SK-N-SH (cell line): ENCODE measurements around the gene SHROOM2. TPM values are rescaled to one million over a fixed set of nuclear protein-coding genes. Genes with fewer than 3 reads are reported as not detected.

Experiments
- CTCF ChIA-PET: fragments of 300-600, 350-600 bp; formaldehyde crosslinking; extraction: SDS; loops from one replicate; lab custom pipeline; 2021; lab: Yijun Ruan, JAX
- POLR2A ChIA-PET: fragments of 350-600 bp; sonication (Branson Sonifier 250); formaldehyde crosslinking; extraction: SDS; loops from one replicate; lab custom pipeline; 2020; ENCODE audit warnings: antibody characterized with exemption, inconsistent platforms; lab: Yijun Ruan, JAX
- DNase-seq: peaks from one replicate; pipeline ENCODE4 v3.0.0; 2012
- H2AFZ ChIP-seq: fragments of 200-600 bp; sonication (generic); 2 replicates; pipeline ENCODE4 v1.8.1; 2016; ENCODE audit warnings: antibody characterized with exemption, mild to moderate bottlenecking, low read depth
- H3F3A ChIP-seq: fragments of 200-600 bp; sonication (generic); replicated peaks from 2 replicates; pipeline ENCODE3; 2016; ENCODE audit warnings: antibody characterized with exemption, mild to moderate bottlenecking; ENCODE audit not compliant: insufficient read depth
- H3K27ac ChIP-seq, 2 experiments: fragments of 200-500 bp in 1 of 2; fragments of 200-600 bp in 1 of 2; sonication (Bioruptor generic) in 1 of 2; sonication (generic), shearing (Covaris generic) in 1 of 2; 2 replicates each; pipeline versions ENCODE4 v1.5.1 to v1.6.1; 2014 to 2016; ENCODE audit warnings: low read depth in 2 of 2, inconsistent platforms in 1 of 2, low read length in 1 of 2, mild to moderate bottlenecking in 1 of 2, mixed read lengths in 1 of 2
- H3K27me3 ChIP-seq: fragments of 200-600 bp; sonication (generic), shearing (Covaris generic); 2 replicates; pipeline ENCODE4 v1.6.1; 2016; ENCODE audit warnings: mixed run types; ENCODE audit not compliant: insufficient read depth
- H3K36me3 ChIP-seq, 2 experiments: fragments of 200-500 bp in 1 of 2; fragments of 200-600 bp in 1 of 2; sonication (Bioruptor generic) in 1 of 2; sonication (generic) in 1 of 2; replicated peaks in 1 of 2; 2 replicates each; pipeline versions ENCODE3 to v1.5.1; 2014 to 2016; ENCODE audit warnings: low read length in 1 of 2, mild to moderate bottlenecking in 1 of 2; ENCODE audit not compliant: insufficient read depth in 2 of 2, control insufficient read depth in 1 of 2
- H3K4me1 ChIP-seq, 2 experiments: fragments of 200-500 bp in 1 of 2; fragments of 200-600 bp in 1 of 2; sonication (Bioruptor generic) in 1 of 2; sonication (generic), shearing (Covaris generic) in 1 of 2; 2 replicates each; pipeline versions ENCODE4 v1.5.1 to v1.6.1; 2014 to 2016; ENCODE audit warnings: low read depth in 1 of 2, low read length in 1 of 2, mixed run types in 1 of 2; ENCODE audit not compliant: insufficient read depth in 2 of 2, control insufficient read depth in 1 of 2
- H3K4me2 ChIP-seq: fragments of 200-600 bp; sonication (generic), shearing (Covaris generic); 2 replicates; pipeline ENCODE4 v1.6.1; 2017; ENCODE audit warnings: mixed run types
- H3K4me3 ChIP-seq, 2 experiments: fragments of 200-500 bp in 1 of 2; fragments of 200-600 bp in 1 of 2; sonication (Bioruptor generic) in 1 of 2; sonication (generic), shearing (Covaris generic) in 1 of 2; 2 replicates each; pipeline versions ENCODE4 v1.5.1 to v1.8.1; 2014 to 2016; ENCODE audit warnings: low read depth in 2 of 2, inconsistent platforms in 1 of 2, low read length in 1 of 2, mild to moderate bottlenecking in 1 of 2, mixed read lengths in 1 of 2, moderate library complexity in 1 of 2
- H3K79me2 ChIP-seq: fragments of 200-600 bp; sonication (generic); 2 replicates; pipeline ENCODE4 v1.8.1; 2017; ENCODE audit warnings: mild to moderate bottlenecking; ENCODE audit not compliant: insufficient read depth
- H3K9ac ChIP-seq: fragments of 200-600 bp; sonication (generic); 2 replicates; pipeline ENCODE4 v1.6.1; 2017; ENCODE audit warnings: mixed run types
- H3K9me2 ChIP-seq: fragments of 200-600 bp; sonication (generic); 2 replicates; pipeline ENCODE4 v1.6.1; 2017; ENCODE audit warnings: mixed run types
- H3K9me3 ChIP-seq: fragments of 200-600 bp; sonication (generic); 2 replicates; pipeline ENCODE4 v1.6.1; 2017; ENCODE audit warnings: mixed run types, mild to moderate bottlenecking, moderate library complexity
- H4K20me1 ChIP-seq: fragments of 200-600 bp; sonication (generic); 2 replicates; pipeline ENCODE4 v1.6.1; 2017; ENCODE audit warnings: mild to moderate bottlenecking, mixed run types; ENCODE audit not compliant: insufficient read depth
- CHD2 ChIP-seq: fragments of 150-350 bp; IDR thresholded peaks from 2 replicates; pipeline ENCODE4 v1.6.1; 2018; ENCODE audit warnings: low read length; ENCODE audit not compliant: partially characterized antibody
- ELF1 ChIP-seq: IDR thresholded peaks from 2 replicates; pipeline ENCODE4 v1.4.0; 2012
- EP300 ChIP-seq, 2 experiments: IDR thresholded peaks; 2 replicates each; pipeline versions ENCODE4 v1.4.0 to v1.6.1; 2012; ENCODE audit warnings: borderline replicate concordance in 1 of 2, low read depth in 1 of 2, low read length in 1 of 2
- FOSL2 ChIP-seq: IDR thresholded peaks from 2 replicates; pipeline ENCODE4 v1.4.0; 2012; ENCODE audit warnings: low read depth, mild to moderate bottlenecking, moderate library complexity, borderline replicate concordance
- FOXM1 ChIP-seq: IDR thresholded peaks from 2 replicates; pipeline ENCODE4 v1.4.0; 2012; ENCODE audit warnings: low read depth, mild to moderate bottlenecking
- GABPA ChIP-seq: IDR thresholded peaks from 2 replicates; pipeline ENCODE4 v1.4.0; 2012; ENCODE audit warnings: low read depth, mild to moderate bottlenecking
- NRF1 ChIP-seq: IDR thresholded peaks from 2 replicates; pipeline ENCODE4 v1.6.1; 2012; ENCODE audit warnings: low read depth, mild to moderate bottlenecking, low read length
- POLR2AphosphoS5 ChIP-seq: IDR thresholded peaks from 2 replicates; pipeline ENCODE4 v1.6.1; 2012; ENCODE audit warnings: low read depth, low read length
- RAD21 ChIP-seq: IDR thresholded peaks from 2 replicates; pipeline ENCODE4 v1.6.1; 2012; ENCODE audit warnings: mild to moderate bottlenecking, low read length
- RCOR1 ChIP-seq: fragments of 150-350 bp; IDR thresholded peaks from 2 replicates; pipeline ENCODE4 v1.6.1; 2017; ENCODE audit warnings: antibody characterized with exemption, low read length
- RFX5 ChIP-seq: IDR thresholded peaks from 2 replicates; pipeline ENCODE4 v1.6.1; 2012; ENCODE audit warnings: mild to moderate bottlenecking, improper control_type of control experiment, low read length
- SMC3 ChIP-seq: IDR thresholded peaks from 2 replicates; pipeline ENCODE4 v1.6.1; 2012; ENCODE audit warnings: low read depth, low read length, improper control_type of control experiment
- TEAD4 ChIP-seq: IDR thresholded peaks from 2 replicates; pipeline ENCODE4 v1.4.0; 2012; ENCODE audit warnings: mild to moderate bottlenecking, borderline replicate concordance; ENCODE audit not compliant: insufficient read depth
- WGBS: methylation state at CpG from one replicate; pipeline ENCODE4 v1.1.6; 2017; ENCODE audit warnings: low lambda C conversion rate; 5-methylcytosine and 5-hydroxymethylcytosine counted together
- polyA plus RNA-seq, 3 experiments: library from polyadenylated mRNA; depleted of rRNA; stranded (reverse); fragments of >200 nt; gene quantifications; 2 replicates each; pipeline ENCODE4 v1.2.3, GENCODE V29; 2012
- TF ChIP-seq, protein P1 (sequence below): IDR thresholded peaks from 2 replicates; pipeline ENCODE4 v1.4.0; 2012; ENCODE audit warnings: low read depth, borderline replicate concordance
- TF ChIP-seq, protein P2 (sequence below): fragments of 150-350 bp; IDR thresholded peaks from 2 replicates; pipeline ENCODE4 v1.6.1; 2016; ENCODE audit warnings: mild to moderate bottlenecking, low read depth, low read length
- TF ChIP-seq, protein P3 (sequence below): IDR thresholded peaks from 2 replicates; pipeline ENCODE4 v1.4.0; 2012; ENCODE audit warnings: low read depth, borderline replicate concordance
- TF ChIP-seq, protein P4 (sequence below): IDR thresholded peaks from 2 replicates; pipeline ENCODE4 v1.6.1; 2012; ENCODE audit warnings: mild to moderate bottlenecking, low read depth, low read length, moderate library complexity

The SHROOM2 gene
- polyA plus RNA-seq, 1 of the 3 experiments (the other 2 are of a cell fraction): not detected

DNA sequence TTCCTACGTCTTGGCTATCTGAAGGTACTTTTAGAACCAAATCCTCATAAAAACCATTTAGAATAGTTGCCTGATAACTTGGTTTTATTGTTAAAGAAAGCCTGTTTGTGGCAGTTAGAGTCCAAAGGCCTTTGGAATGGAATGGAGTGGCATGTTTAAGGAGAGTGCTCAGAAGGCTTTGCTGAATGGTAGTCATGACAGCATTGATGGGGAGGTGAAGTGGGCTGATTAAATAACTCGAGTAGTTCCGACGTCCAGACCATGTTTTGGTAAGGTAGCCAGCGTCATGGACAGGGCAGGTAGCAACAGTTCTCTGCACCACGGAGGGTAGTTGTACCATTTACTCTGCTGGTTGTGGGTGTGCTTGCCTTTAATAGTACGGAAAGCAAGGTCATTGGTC lies 94.6 kb downstream of the SHROOM2 start:
- POLR2A ChIA-PET: no interaction called here
- H3K9me2 ChIP-seq: no peaks in the 10 kb centered on the region
- H3K79me2 ChIP-seq: no peaks in the 10 kb centered on the region
- DNase-seq: no peak
- H4K20me1 ChIP-seq: no peaks in the 10 kb centered on the region
- no peaks in the 10 kb centered on the region for H3F3A ChIP-seq
- H3K4me3 ChIP-seq: no peak overlapping the region
- no peaks in the 10 kb centered on the region for H3K36me3 ChIP-seq
- H2AFZ ChIP-seq: no peak overlapping the region
- CTCF ChIA-PET: no interaction called here
- peaks cover 0 to 5% of the 10 kb centered on the region in 2 experiments; a peak in 1 of 4 replicates for H3K4me1 ChIP-seq
- no peak overlapping the region for H3K9ac ChIP-seq
- H3K27me3 ChIP-seq: no peaks in the 10 kb centered on the region
- H3K4me2 ChIP-seq: no peak overlapping the region
- no peaks in the 10 kb centered on the region for H3K9me3 ChIP-seq
- no peak for TF ChIP-seq NRF1
- TF ChIP-seq FOXM1: no peak
- TF ChIP-seq RCOR1: no peak
- no peak for TF ChIP-seq EP300 (IDR thresholded peaks at IDR 0.05; ENCODE audit: borderline replicate concordance in 1 of 2, low read depth in 1 of 2, low read length in 1 of 2)
- no peak for TF ChIP-seq ELF1
- TF ChIP-seq, protein P1, sequence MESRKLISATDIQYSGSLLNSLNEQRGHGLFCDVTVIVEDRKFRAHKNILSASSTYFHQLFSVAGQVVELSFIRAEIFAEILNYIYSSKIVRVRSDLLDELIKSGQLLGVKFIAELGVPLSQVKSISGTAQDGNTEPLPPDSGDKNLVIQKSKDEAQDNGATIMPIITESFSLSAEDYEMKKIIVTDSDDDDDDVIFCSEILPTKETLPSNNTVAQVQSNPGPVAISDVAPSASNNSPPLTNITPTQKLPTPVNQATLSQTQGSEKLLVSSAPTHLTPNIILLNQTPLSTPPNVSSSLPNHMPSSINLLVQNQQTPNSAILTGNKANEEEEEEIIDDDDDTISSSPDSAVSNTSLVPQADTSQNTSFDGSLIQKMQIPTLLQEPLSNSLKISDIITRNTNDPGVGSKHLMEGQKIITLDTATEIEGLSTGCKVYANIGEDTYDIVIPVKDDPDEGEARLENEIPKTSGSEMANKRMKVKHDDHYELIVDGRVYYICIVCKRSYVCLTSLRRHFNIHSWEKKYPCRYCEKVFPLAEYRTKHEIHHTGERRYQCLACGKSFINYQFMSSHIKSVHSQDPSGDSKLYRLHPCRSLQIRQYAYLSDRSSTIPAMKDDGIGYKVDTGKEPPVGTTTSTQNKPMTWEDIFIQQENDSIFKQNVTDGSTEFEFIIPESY: no peak
- TF ChIP-seq, protein P2, sequence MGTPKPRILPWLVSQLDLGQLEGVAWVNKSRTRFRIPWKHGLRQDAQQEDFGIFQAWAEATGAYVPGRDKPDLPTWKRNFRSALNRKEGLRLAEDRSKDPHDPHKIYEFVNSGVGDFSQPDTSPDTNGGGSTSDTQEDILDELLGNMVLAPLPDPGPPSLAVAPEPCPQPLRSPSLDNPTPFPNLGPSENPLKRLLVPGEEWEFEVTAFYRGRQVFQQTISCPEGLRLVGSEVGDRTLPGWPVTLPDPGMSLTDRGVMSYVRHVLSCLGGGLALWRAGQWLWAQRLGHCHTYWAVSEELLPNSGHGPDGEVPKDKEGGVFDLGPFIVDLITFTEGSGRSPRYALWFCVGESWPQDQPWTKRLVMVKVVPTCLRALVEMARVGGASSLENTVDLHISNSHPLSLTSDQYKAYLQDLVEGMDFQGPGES: no peak
- no peak for TF ChIP-seq POLR2AphosphoS5
- no peak for TF ChIP-seq CHD2
- TF ChIP-seq, protein P3, sequence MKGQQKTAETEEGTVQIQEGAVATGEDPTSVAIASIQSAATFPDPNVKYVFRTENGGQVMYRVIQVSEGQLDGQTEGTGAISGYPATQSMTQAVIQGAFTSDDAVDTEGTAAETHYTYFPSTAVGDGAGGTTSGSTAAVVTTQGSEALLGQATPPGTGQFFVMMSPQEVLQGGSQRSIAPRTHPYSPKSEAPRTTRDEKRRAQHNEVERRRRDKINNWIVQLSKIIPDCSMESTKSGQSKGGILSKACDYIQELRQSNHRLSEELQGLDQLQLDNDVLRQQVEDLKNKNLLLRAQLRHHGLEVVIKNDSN: no peak
- no peak for TF ChIP-seq GABPA
- TF ChIP-seq, all 33 proteins: peak for 0
- H3K27ac ChIP-seq: no peak overlapping the region
- 13% methylated on average over 6 of the region's 7 CpGs for WGBS

DNA sequence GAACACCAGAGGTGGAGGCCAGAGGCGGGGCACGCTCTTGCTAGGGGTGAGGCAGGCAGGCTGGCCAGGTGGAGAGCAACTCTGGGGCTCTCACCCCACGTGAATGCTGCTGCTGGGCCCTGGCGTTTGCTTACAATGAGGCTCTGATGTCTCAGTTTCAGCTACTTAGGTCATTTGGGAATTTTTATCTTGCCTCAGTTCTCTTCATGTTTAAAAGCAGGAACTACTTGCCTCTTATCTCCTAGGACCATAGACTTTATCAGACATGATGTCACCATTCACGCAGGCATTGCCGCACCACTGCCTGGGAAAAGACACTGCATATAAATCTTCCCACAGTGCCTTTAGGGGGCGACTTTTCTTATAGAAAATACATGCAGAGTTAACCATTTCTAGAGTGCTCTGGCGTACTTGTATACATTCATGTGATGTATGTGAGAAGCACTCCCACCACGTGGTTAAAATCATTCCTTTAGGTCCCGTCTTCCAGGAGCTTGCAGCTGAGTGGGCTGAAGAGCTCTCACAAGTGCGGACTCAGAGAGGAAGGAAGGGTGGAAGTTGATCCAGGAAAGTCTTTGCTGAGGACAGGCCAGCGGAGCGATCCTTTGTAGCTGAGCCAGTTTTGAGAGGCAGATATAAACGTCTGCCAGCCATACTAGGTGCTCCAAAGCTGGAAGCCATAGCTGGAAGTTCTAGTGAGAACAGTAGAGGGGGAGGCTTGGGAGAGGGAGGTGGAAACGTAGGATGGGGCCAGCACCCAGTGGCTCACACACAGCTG lies 96.6 kb downstream of the SHROOM2 start:
- Histone ChIP-seq H3K79me2 (no peaks in the 10 kb centered on the region), H3K27me3 (no peaks in the 10 kb centered on the region), H3K27ac (no peak overlapping the region), H4K20me1 (no peaks in the 10 kb centered on the region), H3K4me1 (peaks cover 0 to 5% of the 10 kb centered on the region in 2 experiments; a peak in 1 of 4 replicates), H3K9me2 (no peaks in the 10 kb centered on the region), H3F3A (no peaks in the 10 kb centered on the region), H3K4me2 (no peak overlapping the region), H3K36me3 (no peaks in the 10 kb centered on the region), H3K9ac (no peak overlapping the region), H3K9me3 (no peaks in the 10 kb centered on the region), H2AFZ (no peak overlapping the region), H3K4me3 (no peak overlapping the region)
- ChIA-PET POLR2A (no interaction called here), CTCF (interaction anchor here (1.1 to 1.5 kb wide), 3 partner anchors 9 to 21 kb away, joined by 3 read pairs; no protein-coding TSS in a partner anchor)
- TF ChIP-seq FOSL2 (no peak), RAD21 (no peak), TEAD4 (no peak), SMC3 (no peak), RFX5 (no peak)
- TF ChIP-seq, protein P2: no peak
- TF ChIP-seq, protein P4, sequence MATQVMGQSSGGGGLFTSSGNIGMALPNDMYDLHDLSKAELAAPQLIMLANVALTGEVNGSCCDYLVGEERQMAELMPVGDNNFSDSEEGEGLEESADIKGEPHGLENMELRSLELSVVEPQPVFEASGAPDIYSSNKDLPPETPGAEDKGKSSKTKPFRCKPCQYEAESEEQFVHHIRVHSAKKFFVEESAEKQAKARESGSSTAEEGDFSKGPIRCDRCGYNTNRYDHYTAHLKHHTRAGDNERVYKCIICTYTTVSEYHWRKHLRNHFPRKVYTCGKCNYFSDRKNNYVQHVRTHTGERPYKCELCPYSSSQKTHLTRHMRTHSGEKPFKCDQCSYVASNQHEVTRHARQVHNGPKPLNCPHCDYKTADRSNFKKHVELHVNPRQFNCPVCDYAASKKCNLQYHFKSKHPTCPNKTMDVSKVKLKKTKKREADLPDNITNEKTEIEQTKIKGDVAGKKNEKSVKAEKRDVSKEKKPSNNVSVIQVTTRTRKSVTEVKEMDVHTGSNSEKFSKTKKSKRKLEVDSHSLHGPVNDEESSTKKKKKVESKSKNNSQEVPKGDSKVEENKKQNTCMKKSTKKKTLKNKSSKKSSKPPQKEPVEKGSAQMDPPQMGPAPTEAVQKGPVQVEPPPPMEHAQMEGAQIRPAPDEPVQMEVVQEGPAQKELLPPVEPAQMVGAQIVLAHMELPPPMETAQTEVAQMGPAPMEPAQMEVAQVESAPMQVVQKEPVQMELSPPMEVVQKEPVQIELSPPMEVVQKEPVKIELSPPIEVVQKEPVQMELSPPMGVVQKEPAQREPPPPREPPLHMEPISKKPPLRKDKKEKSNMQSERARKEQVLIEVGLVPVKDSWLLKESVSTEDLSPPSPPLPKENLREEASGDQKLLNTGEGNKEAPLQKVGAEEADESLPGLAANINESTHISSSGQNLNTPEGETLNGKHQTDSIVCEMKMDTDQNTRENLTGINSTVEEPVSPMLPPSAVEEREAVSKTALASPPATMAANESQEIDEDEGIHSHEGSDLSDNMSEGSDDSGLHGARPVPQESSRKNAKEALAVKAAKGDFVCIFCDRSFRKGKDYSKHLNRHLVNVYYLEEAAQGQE: no peak
- 23% methylated on average over 15 of the region's 15 CpGs for whole genome bisulfite sequencing
- no peak for DNase-seq
